Measurements from ENCODE around the gene RYK.

Gene RYK

DNA sequence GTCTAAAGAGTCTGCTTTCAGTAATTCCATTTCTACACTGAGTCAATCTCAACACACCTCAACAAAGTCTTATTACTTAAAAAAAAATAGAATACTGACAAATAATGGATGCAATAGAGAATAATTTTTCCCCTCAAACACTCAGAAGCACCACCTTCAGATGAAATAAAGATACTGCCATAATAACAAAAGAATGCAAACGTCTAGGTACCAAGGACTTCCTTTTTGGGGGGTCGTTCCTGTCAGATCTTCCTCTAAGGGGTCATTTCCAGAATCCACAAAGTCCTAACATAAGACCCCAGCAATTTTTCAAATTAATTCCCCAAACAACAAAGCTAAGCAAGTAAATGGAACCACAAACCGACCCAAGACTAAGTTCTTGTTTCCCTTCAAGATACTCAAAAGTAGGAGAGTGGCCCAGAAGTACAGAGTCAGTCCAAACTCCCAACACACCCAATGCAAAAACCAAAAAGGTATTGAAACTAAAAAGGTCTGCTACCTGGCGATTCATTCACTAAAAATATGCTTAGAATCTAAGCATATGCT, 1.3 kb downstream of the RYK start:
- DNase-seq (ENCODE audit: low read depth): no peak
- peak overlapping the region; percentile 73 for H3K4me3 ChIP-seq (ENCODE audit: low read length)
- TF ChIP-seq, protein P1, sequence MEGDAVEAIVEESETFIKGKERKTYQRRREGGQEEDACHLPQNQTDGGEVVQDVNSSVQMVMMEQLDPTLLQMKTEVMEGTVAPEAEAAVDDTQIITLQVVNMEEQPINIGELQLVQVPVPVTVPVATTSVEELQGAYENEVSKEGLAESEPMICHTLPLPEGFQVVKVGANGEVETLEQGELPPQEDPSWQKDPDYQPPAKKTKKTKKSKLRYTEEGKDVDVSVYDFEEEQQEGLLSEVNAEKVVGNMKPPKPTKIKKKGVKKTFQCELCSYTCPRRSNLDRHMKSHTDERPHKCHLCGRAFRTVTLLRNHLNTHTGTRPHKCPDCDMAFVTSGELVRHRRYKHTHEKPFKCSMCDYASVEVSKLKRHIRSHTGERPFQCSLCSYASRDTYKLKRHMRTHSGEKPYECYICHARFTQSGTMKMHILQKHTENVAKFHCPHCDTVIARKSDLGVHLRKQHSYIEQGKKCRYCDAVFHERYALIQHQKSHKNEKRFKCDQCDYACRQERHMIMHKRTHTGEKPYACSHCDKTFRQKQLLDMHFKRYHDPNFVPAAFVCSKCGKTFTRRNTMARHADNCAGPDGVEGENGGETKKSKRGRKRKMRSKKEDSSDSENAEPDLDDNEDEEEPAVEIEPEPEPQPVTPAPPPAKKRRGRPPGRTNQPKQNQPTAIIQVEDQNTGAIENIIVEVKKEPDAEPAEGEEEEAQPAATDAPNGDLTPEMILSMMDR (IDR thresholded peaks at IDR 0.05; ENCODE audit: insufficient read depth, low read depth, low read length, missing control alignments): no peak

DNA sequence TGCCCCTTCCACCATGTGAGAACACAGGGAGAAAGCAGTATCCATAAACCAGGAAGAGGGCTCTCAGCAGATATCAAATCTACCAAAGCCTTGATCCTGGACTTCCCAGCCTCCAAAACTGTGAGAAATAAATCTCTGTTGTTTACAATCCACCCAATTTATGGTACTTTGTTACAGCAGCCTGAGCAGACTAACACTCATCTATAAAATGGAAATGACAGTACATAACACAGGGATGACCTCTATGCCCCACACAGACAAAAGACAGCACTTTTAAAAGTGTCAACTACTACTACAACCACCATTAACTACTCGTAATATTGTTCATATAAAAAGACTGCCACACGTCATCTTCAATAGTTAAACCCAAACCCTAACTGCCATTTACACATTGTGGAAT, 5.7 kb downstream of the RYK start:
- no peak for DNase-seq (ENCODE audit: low read depth)
- TF ChIP-seq, protein P1 (IDR thresholded peaks at IDR 0.05; ENCODE audit: insufficient read depth, low read depth, low read length, missing control alignments): no peak
- H3K4me3 ChIP-seq (ENCODE audit: low read length): no peak overlapping the region

DNA sequence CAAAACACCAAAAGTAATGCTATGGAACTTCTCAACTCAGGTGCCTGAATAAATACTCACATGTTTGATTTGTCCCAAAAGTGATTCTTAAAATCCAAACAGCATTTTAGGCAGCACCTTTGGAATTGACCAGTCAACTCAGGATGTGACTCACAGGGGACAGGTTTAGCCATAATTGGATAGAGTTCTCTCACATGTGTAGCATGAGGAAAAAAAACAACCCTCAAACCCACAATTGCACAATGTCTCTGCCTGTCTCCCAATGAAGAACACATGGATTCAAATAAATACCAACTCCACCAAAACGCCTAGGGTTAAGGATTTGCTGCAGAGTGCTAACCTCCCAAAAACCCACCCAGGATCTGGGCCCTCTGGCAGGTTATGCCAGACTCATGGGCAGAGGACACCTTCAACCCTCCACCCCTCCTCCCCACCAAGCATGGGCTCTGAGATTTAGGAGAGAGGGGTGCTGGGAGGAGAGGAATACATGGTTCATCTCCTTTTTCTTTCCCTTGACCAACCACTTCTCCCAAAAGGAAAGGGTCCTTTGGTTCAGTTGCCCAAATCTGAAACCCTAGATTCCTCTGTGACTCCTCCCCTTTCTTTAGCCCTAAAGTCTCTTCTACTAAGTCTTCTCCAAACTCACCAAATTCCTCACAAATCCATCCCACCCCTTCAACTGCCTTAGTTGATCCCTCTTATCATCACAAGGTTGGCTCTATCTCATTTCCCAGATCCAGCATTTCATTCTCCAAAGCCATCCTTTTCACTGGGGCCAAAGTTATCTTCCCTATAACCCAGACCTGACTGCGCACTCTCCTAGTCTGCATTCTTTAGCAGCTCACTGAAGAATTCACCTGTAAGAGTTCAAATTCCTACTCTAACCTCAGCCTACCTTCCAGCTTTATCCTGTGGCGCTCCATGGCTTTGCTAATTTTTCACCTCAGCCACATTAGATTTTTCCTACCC, 7.7 kb downstream of the RYK start:
- peak; percentile 91 for DNase-seq (ENCODE audit: low read depth)

DNA sequence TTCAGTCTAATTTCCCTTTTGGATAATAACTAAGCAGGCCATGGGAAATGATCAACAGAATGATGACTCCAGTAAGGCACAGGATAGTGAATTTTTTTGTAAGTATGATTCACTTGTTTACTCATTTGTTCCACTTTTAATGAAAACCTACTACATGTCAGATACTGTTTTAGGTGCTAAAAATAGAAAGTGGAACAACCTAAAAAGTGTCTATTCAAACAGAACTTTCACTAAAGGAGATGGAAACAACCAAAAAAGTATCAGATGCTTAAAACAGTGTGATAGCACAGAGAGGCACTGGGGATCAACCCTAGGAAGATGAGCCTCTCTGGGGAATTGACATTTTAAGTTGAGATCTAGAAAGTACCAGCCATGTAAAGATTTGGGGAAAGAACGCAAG, 11.1 kb downstream of the RYK start:
- TF ChIP-seq, protein P1 (IDR thresholded peaks at IDR 0.05; ENCODE audit: insufficient read depth, low read depth, low read length, missing control alignments): no peak
- DNase-seq (ENCODE audit: low read depth): peak; percentile 31
- no peak overlapping the region for H3K4me3 ChIP-seq (ENCODE audit: low read length)

More for the DNA sequence above, 7.7 kb downstream of the RYK start:
- no peak overlapping the region for H3K4me3 ChIP-seq (ENCODE audit: low read length)
- TF ChIP-seq, protein P1 (IDR thresholded peaks at IDR 0.05; ENCODE audit: insufficient read depth, low read depth, low read length, missing control alignments): no peak

DNA sequence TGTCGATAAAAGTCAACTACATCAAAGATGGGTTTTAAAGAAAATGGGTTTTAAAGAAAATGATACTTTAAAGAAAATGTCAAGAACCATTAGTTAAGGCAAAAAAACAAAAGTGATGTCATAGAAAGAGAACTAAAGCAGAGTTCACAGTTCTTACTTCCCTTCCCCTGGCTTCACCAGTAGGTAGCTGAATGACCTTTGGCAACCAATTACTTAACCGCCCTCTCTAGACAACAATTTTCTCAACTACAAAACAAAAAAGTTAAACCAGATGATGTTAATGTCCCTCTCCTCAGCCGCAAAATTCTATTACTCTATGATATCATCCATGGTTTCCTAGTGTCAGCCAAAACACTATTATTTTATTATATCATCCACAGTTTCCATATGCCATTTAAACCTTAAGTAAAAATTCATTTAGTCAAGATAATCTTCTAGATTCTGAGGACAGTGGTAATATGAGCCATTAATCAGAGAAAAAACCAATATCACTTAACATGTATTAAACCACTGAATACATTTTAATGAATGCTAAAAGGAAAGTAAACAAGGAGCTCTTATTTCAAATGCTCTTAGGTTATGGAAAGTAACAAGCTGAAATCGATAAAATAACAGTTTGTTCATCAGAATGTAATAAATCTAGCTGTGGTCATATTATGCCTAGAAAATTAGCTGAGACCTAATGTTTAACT, 13.1 kb downstream of the RYK start:
- H3K4me3 ChIP-seq (ENCODE audit: low read length): no peak overlapping the region
- no peak for DNase-seq (ENCODE audit: low read depth)
- TF ChIP-seq, protein P1 (IDR thresholded peaks at IDR 0.05; ENCODE audit: insufficient read depth, low read depth, low read length, missing control alignments): no peak

DNA sequence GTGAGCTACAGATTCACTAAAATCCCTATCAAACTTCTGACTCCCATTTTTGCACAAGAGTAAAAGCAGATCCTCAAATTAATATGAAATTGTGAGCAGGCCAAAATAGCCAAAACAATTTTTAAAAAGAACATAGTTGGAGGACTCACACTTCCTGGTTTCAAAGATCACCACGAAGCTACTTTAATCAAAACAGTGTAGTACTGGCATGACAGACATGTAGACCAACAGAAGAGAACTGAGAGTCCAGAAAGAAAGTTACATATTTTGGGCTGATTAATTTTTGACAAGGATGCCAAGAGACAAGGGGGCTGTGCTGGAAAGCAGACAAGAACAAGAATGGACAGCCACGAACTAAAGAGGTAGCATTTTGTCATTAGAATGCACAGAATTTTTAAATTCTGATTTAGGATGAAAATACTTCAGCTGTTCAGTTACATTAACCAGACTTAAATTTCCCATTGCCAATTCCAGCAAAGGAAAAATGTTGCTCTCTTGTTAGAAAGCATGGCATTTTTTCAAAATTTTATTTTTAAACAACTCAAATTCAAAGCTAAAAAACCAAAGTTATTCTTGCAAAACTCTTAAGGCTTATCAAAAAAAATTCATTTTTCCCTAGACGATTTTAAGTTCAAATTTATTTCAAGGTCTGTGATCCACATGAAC, 14.0 kb downstream of the RYK start:
- DNase-seq (ENCODE audit: low read depth): no peak
- H3K4me3 ChIP-seq (ENCODE audit: low read length): no peak overlapping the region
- TF ChIP-seq, protein P1 (IDR thresholded peaks at IDR 0.05; ENCODE audit: insufficient read depth, low read depth, low read length, missing control alignments): no peak
